Caco-2 (cell line): ENCODE data around the gene SEPTIN10. TPM values are rescaled to one million over a fixed set of nuclear protein-coding genes. Genes with fewer than 3 reads are reported as not detected.

ENCODE experiments used
- BruUV-seq: library from RNA; stranded (reverse); fragments of 400-500 nt; replicated peaks from 2 replicates; lab custom pipeline; 2021; lab: Mats Ljungman, UMichigan
- CTCF ChIA-PET: fragments of 300-600 bp; sonication (Branson Sonifier 250); formaldehyde crosslinking; loops from one replicate; lab custom pipeline; 2022; ENCODE audit warnings: antibody characterized with exemption; lab: Charles Lee
- POLR2A ChIA-PET: fragments of 300-600 bp; sonication (Branson Sonifier 250); formaldehyde crosslinking; loops from one replicate; lab custom pipeline; 2022; ENCODE audit warnings: antibody characterized with exemption; lab: Charles Lee
- DNase-seq, 2 experiments: peaks; one replicate each; pipeline versions ENCODE4 v3.0.0 to v3.0.0-alpha.2; 2020 to 2022
- H3K27me3 ChIP-seq: replicated peaks from 2 replicates; pipeline ENCODE4 v1.6.0; 2011; ENCODE audit warnings: low read length; ENCODE audit not compliant: control insufficient read depth, insufficient read depth
- H3K36me3 ChIP-seq: 2 replicates; pipeline ENCODE4 v1.5.1; 2011; ENCODE audit warnings: low read length; ENCODE audit not compliant: control insufficient read depth, insufficient read depth
- H3K4me1 ChIP-seq: fragments of 250-450 bp; sonication (Bioruptor Pico); 2 replicates; pipeline ENCODE4 v1.5.1; 2020; ENCODE audit warnings: mild to moderate bottlenecking
- H3K4me3 ChIP-seq: 2 replicates; pipeline ENCODE4 v1.5.1; 2011; ENCODE audit warnings: low read depth, mild to moderate bottlenecking, control low read depth, low read length
- H3K9me3 ChIP-seq: fragments of 250-450 bp; sonication (Bioruptor Pico); 2 replicates; pipeline ENCODE4 v1.5.1; 2020; ENCODE audit warnings: mild to moderate bottlenecking, moderate library complexity
- H3K27ac Mint-ChIP-seq: one replicate; pipeline ENCODE4 v1.8.0; 2022; ENCODE audit warnings: mixed read lengths; ENCODE audit not compliant: unreplicated experiment
- H3K27me3 Mint-ChIP-seq: one replicate; pipeline ENCODE4 v1.8.0; 2022; ENCODE audit warnings: mixed read lengths; ENCODE audit not compliant: insufficient read depth, unreplicated experiment
- H3K36me3 Mint-ChIP-seq: one replicate; pipeline ENCODE4 v1.8.0; 2022; ENCODE audit warnings: mild to moderate bottlenecking, mixed read lengths; ENCODE audit not compliant: insufficient read depth, unreplicated experiment
- H3K4me1 Mint-ChIP-seq: one replicate; pipeline ENCODE4 v1.8.0; 2022; ENCODE audit warnings: low read depth, mixed read lengths; ENCODE audit not compliant: unreplicated experiment
- H3K4me3 Mint-ChIP-seq: one replicate; pipeline ENCODE4 v1.8.0; 2022; ENCODE audit warnings: mild to moderate bottlenecking, moderate library complexity, mixed read lengths; ENCODE audit not compliant: unreplicated experiment
- H3K9me3 Mint-ChIP-seq: one replicate; pipeline ENCODE4 v1.8.0; 2022; ENCODE audit warnings: mixed read lengths; ENCODE audit not compliant: unreplicated experiment
- CTCF ChIP-seq, 2 experiments: fragments of 200-600 bp in 1 of 2; IDR thresholded peaks; 1 replicate in 1 of 2; 2 replicates in 1 of 2; pipeline versions ENCODE4 v1.5.1 to v1.8.0; 2011 to 2022; ENCODE audit warnings: antibody characterized with exemption in 1 of 2, control low read depth in 1 of 2, inconsistent platforms in 1 of 2, low read depth in 1 of 2, low read length in 1 of 2, mild to moderate bottlenecking in 1 of 2, moderate library complexity in 1 of 2; ENCODE audit not compliant: insufficient read depth in 1 of 2, severe bottlenecking in 1 of 2, unreplicated experiment in 1 of 2
- intact Hi-C: fragments of 100-400 bp; cut with micrococcal nuclease; formaldehyde crosslinking; loops from one replicate; pipeline ENCODE4 v1.10.0; 2022; ENCODE audit not compliant: unreplicated experiment
- total RNA-seq: library from RNA; stranded (reverse); gene quantifications from 2 replicates; pipeline ENCODE4 v1.2.3, GENCODE V29; 2022

Gene SEPTIN10
- total RNA-seq, 1 experiment from 2014 or later, result 83.7 TPM

GRCh38 chr2:109592905-109593304 lies 20.9 kb downstream of the SEPTIN10 start:
- no peaks in the 10 kb centered on the region for H3K36me3 ChIP-seq
- DNase-seq, result no peak
- no peak overlapping the region for H3K4me3 ChIP-seq
- peaks cover 9% of the 10 kb centered on the region; the same call in 1 of the 2 replicates for H3K4me1 ChIP-seq
- Mint-ChIP-seq H3K4me3 (no peak overlapping the region), H3K4me1 (peaks cover 10% of the 10 kb centered on the region), H3K36me3 (peaks cover 8% of the 10 kb centered on the region), H3K27me3 (no peaks in the 10 kb centered on the region), H3K27ac (no peak overlapping the region), H3K9me3 (no peaks in the 10 kb centered on the region)
- BruUV-seq, result no TSS peak
- no peaks in the 10 kb centered on the region for H3K9me3 ChIP-seq
- intact Hi-C loops, result no loop called here
- ChIA-PET CTCF (no interaction called here), POLR2A (no interaction called here)
- no peak for TF ChIP-seq CTCF (IDR thresholded peaks at IDR 0.05; ENCODE audit: insufficient read depth in 1 of 2, low read depth in 1 of 2, low read length in 1 of 2, severe bottlenecking in 1 of 2, unreplicated experiment in 1 of 2)
- H3K27me3 ChIP-seq, result no peaks in the 10 kb centered on the region

GRCh38 chr2:109591206-109591605 lies 22.6 kb downstream of the SEPTIN10 start:
- Histone ChIP-seq H3K36me3 (no peaks in the 10 kb centered on the region), H3K4me3 (no peak overlapping the region), H3K27me3 (no peaks in the 10 kb centered on the region), H3K9me3 (no peaks in the 10 kb centered on the region), H3K4me1 (peaks cover 9% of the 10 kb centered on the region; the same call in 1 of the 2 replicates)
- POLR2A ChIA-PET, result no interaction called here
- intact Hi-C loops, result no loop called here
- no peak overlapping the region for H3K4me3 Mint-ChIP-seq
- CTCF ChIA-PET, result no interaction called here
- no peaks in the 10 kb centered on the region for H3K27me3 Mint-ChIP-seq
- TF ChIP-seq CTCF (IDR thresholded peaks at IDR 0.05; ENCODE audit: insufficient read depth in 1 of 2, low read depth in 1 of 2, low read length in 1 of 2, severe bottlenecking in 1 of 2, unreplicated experiment in 1 of 2), result no peak
- peak overlapping the region; percentile 5 for H3K27ac Mint-ChIP-seq
- peaks cover 10% of the 10 kb centered on the region for H3K36me3 Mint-ChIP-seq
- peak in 1 of 2 experiments; percentile 31 for DNase-seq
- peaks cover 10% of the 10 kb centered on the region for H3K4me1 Mint-ChIP-seq
- no peaks in the 10 kb centered on the region for H3K9me3 Mint-ChIP-seq
- no TSS peak for BruUV-seq

DNA sequence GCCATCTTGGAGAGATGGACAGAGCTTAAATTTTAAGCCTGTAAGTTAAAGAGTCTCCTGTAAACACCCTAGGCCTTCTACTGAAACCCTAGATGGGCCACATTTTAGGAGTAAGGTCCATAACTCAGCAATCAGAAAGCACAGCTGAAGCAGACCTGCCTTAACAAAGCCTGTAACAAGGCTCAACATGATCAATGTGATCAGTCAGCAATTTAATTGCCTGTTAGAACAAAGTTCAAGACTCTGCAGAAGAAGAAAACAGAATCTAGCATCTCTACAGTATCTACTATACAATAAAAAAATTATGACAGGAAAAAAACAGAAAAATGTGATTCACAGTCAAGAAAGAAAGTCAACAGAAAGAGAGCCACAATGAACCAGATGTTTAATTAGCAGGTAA lies 27.1 kb downstream of the SEPTIN10 start:
- no peak overlapping the region for H3K27ac Mint-ChIP-seq
- H3K9me3 Mint-ChIP-seq, result no peaks in the 10 kb centered on the region
- Histone ChIP-seq H3K9me3 (no peaks in the 10 kb centered on the region), H3K4me1 (peaks cover 9% of the 10 kb centered on the region; the same call in 1 of the 2 replicates), H3K36me3 (no peaks in the 10 kb centered on the region), H3K4me3 (no peak overlapping the region), H3K27me3 (no peaks in the 10 kb centered on the region)
- DNase-seq, result no peak
- CTCF ChIA-PET, result no interaction called here
- no TSS peak for BruUV-seq
- intact Hi-C loops, result no loop called here
- H3K36me3 Mint-ChIP-seq, result peaks cover 20% of the 10 kb centered on the region
- no peak overlapping the region for H3K4me3 Mint-ChIP-seq
- peaks cover 10% of the 10 kb centered on the region for H3K4me1 Mint-ChIP-seq
- H3K27me3 Mint-ChIP-seq, result no peaks in the 10 kb centered on the region
- POLR2A ChIA-PET, result no interaction called here
- TF ChIP-seq CTCF (IDR thresholded peaks at IDR 0.05; ENCODE audit: insufficient read depth in 1 of 2, low read depth in 1 of 2, low read length in 1 of 2, severe bottlenecking in 1 of 2, unreplicated experiment in 1 of 2), result no peak
